Daoy (cell line): ENCODE measurements around the gene GEMIN7. TPM values are rescaled to one million over a fixed set of nuclear protein-coding genes. Genes with fewer than 3 reads are reported as not detected.

Source experiments
- DNase-seq: peaks from one replicate; pipeline ENCODE4 v3.0.0-alpha.2; 2015; ENCODE audit warnings: low read depth
- total RNA-seq: library from RNA; depleted of rRNA; stranded (reverse); fragments of >200 nt; shearing (Covaris generic); gene quantifications from 2 replicates; pipeline ENCODE4 v1.2.3, GENCODE V29; 2014; rRNA removed

Gene GEMIN7
- total RNA-seq, 1 experiment from 2014 or later, result 70.7 TPM

- no peak for DNase-seq
These were observed 49.7 kb downstream of the GEMIN7 start for GRCh38 chr19:45128806-45129205.

DNA sequence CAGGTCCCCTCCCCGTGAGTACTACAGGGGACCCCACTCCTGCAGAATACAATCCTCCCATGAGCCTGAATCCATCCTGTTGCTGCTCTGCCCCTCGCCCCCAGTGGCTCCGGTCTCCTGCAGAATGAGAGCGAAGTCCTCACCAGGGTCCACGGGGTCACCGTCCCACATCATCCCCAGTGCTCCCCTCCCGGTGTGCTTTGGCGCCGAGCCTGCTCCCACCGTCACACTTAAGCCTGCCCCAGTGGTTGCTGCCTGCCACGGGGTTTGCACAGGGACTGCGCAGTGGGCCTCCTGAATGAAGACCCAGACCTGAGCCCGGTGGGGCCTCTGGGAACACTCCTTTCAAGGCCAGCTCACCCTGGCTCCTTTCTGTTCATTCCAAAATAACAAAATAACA is 51.2 kb downstream of the GEMIN7 start:
- DNase-seq, result no peak

DNA sequence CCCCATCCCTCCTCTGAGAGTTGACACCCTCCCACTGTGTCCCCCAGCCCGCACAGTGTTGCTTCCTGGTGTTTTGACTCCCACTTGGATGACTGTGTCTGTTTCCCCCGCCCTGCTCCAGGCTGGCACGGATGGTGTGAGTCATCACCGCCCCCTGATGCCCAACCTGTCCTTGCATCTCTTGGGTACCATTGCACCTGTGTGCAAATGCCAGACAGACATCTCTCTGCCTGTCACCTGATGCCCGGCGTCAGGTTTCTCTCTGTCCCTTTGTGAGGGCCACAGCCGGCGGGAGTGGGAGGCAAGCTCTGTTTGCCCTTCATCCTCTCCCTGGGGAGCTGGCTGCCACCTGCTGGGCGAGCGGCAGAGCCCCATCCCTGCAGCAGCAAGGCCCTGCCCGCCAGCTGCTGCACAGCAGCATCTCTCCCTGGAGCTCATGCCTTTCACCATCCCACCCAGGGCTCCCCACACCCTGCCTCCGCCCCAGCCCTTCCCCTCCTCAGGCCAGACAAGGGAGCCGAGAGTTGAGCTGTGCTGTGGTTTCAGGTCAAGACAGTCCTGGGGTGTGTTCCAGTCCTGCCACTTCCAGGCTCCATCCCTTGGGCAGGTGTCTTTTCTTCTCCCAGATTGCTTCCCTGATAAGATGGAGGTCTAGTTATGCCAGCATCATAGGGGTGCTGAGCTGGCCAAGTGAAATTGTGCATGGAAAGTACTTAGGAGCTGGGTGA is 52.0 kb downstream of the GEMIN7 start:
- peak; percentile 71 for DNase-seq

DNA sequence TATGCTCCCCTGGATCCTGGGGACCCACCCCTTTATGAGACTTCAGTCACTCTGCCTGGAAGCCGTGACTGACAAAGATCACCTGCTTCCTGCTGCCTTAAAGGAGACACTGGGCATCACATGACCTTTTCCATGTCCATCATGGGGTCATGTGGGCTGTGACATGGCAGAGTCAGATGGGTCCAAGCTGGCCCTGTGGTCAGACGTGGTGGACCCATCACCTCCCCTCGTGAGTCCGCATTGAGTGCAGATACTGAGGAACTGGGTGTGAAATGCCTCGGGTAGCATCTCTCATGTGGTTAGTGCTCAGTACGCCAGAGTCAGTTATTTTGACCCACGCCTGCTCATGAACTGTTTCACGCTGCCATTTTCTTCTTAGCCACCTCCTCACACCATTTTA is 54.6 kb downstream of the GEMIN7 start:
- no peak for DNase-seq

GRCh38 chr19:45135176-45135885 is 56.3 kb downstream of the GEMIN7 start:
- no peak for DNase-seq

DNA sequence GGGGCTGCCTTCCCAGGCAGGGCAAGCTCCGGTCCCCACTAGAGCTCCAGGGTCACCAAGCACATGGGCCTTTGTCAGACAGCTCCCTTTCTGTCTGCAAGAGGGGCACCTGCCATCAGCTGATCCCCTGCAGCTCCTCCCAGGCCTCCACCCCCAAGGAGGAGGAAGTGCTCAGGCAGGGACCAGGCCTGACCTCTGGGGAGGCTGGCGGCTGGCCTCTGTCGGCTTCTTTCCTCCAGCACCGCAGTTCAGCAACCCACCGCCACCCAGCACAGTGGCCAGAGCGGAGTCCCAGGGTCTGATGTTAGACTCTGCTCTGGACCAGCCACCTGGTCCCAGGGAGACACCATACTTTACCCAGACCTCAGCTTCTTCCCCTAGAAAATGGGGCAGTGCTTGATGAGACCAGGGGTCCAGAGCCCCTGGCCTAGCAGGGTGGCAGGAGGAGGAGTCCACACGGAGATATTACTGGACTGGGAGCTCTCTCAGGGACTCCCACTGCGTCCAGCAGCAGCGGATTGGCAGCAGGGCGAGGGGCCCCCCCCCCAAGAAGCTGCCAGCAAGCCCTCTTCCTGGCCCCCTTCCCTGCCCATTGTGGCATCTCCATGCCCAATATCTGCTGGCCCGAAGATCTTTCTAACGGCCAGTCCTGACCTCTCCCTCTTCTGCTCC is 57.6 kb downstream of the GEMIN7 start:
- no peak for DNase-seq

- no peak for DNase-seq
These were observed 58.2 kb downstream of the GEMIN7 start for GRCh38 chr19:45137179-45137761.

DNA sequence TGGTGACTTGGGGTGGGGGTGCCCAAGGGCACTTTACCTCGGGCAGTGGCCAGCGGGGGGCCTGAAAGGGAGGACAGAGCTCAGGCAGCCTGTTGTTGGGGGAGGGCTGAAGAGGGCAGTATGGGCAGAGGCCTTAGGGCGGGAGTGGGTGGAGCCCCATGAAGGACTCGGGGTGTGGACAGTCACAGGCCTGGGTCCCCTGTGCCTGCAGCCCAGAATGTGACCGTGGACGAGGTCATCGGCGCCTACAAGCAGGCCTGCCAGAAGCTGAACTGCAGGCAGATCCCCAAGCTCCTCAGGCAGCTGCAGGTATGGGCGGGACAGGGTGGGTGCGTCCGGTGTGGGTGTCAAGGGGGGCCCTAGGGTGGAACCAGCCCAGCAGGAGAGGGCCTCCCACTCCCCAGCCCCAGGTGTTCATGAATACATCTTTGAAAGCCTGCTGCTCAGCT is 59.3 kb downstream of the GEMIN7 start:
- DNase-seq, result no peak

GRCh38 chr19:45139286-45140143 is 60.5 kb downstream of the GEMIN7 start:
- no peak for DNase-seq

DNA sequence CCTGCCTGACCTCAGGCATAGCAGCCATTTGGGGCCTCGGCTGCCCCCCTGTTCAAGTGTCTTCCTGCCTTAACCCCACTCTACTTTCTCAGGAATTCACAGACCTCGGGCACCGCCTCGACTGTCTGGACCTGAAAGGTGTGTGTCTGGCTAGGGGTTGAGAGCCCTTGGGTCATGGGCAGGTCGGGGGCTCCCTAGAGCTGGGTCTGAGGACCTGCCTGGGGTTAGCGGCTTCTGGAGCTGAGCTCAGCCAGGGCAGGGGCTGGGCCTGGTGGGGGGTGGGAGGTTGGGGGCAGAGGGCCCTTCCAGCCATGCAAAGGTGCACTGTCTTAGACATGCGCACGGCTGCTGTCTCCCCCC is 61.1 kb downstream of the GEMIN7 start:
- no peak for DNase-seq

GRCh38 chr19:45140533-45140932 is 61.5 kb downstream of the GEMIN7 start:
- no peak for DNase-seq

Other genes with a start within 250 kb of the GEMIN7 start
- 66.4 and 73.7 TPM in 2 replicates for gene NECTIN2, start 233.0 kb upstream of the GEMIN7 start, total RNA-seq
- 170 and 179 TPM in 2 replicates for gene TOMM40, start 188.0 kb upstream of the GEMIN7 start, total RNA-seq
- 0.86 and 1.6 TPM in 2 replicates for gene APOE, start 173.5 kb upstream of the GEMIN7 start, total RNA-seq
- gene APOC1, start 164.7 kb upstream of the GEMIN7 start, total RNA-seq, result 4.4 and 24.5 TPM in 2 replicates
- not detected in 2 replicates for gene APOC4, start 137.0 kb upstream of the GEMIN7 start, total RNA-seq
- gene APOC2, start 133.2 kb upstream of the GEMIN7 start, total RNA-seq, result not detected in 2 replicates
- gene CLPTM1, start 123.9 kb upstream of the GEMIN7 start, total RNA-seq, result 12.9 and 17.3 TPM in 2 replicates
- gene RELB, start 77.8 kb upstream of the GEMIN7 start, total RNA-seq, result 15.5 and 25.3 TPM in 2 replicates
- gene CLASRP, start 40.2 kb upstream of the GEMIN7 start, total RNA-seq, result 61.6 and 80.7 TPM in 2 replicates
- gene ZNF296, start 2.8 kb upstream of the GEMIN7 start, total RNA-seq, result 0.06 TPM in 1 of 2 replicates, not detected in the other
- 18.1 and 30.6 TPM in 2 replicates for gene PPP1R37, start 13.9 kb downstream of the GEMIN7 start, total RNA-seq
- gene NKPD1, start 81.7 kb downstream of the GEMIN7 start, total RNA-seq, result 0.11 and 1.4 TPM in 2 replicates
- 4.3 and 8.4 TPM in 2 replicates for gene TRAPPC6A, start 99.0 kb downstream of the GEMIN7 start, total RNA-seq
- 3.9 and 6.9 TPM in 2 replicates for gene BLOC1S3, start 99.5 kb downstream of the GEMIN7 start, total RNA-seq
- gene EXOC3L2, start 166.1 kb downstream of the GEMIN7 start, total RNA-seq, result 0.17 and 0.39 TPM in 2 replicates
- 2.5 and 8.1 TPM in 2 replicates for gene MARK4, start 172.0 kb downstream of the GEMIN7 start, total RNA-seq
- gene CKM, start 243.6 kb downstream of the GEMIN7 start, total RNA-seq, result 0.06 TPM in 1 of 2 replicates, not detected in the other